HL-60 (cell line): ENCODE data around the gene LAMA2.

ENCODE experiments used
- TF ChIP-seq, protein P1 (sequence below): IDR thresholded peaks from one replicate; pipeline ENCODE4 v1.5.1; 2011; ENCODE audit warnings: low read length, control low read depth, inconsistent platforms; ENCODE audit not compliant: insufficient read depth
- TF ChIP-seq, protein P2 (sequence below): IDR thresholded peaks from 2 replicates; pipeline ENCODE4 v1.6.1; 2012; ENCODE audit warnings: low read depth; ENCODE audit not compliant: insufficient replicate concordance

DNA sequence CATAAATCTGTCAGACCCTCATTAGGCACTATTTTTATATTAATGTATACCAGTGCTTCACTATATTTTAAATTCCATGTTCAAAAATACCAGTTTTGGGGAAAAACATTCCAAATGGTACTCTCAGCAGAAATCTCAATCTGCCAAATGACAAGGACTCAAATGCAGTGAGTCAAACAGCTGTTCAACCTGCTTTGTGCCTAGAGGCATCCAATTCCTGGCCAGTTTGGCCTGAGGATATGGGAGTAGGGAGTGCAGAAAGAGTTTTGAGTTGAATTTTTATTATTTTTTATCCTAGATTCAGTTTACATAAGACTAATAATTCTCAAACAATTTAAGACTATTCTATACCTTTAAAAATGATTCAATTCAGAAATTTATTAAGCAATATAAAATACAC lies 216.8 kb downstream of the LAMA2 start:
- TF ChIP-seq, protein P1, sequence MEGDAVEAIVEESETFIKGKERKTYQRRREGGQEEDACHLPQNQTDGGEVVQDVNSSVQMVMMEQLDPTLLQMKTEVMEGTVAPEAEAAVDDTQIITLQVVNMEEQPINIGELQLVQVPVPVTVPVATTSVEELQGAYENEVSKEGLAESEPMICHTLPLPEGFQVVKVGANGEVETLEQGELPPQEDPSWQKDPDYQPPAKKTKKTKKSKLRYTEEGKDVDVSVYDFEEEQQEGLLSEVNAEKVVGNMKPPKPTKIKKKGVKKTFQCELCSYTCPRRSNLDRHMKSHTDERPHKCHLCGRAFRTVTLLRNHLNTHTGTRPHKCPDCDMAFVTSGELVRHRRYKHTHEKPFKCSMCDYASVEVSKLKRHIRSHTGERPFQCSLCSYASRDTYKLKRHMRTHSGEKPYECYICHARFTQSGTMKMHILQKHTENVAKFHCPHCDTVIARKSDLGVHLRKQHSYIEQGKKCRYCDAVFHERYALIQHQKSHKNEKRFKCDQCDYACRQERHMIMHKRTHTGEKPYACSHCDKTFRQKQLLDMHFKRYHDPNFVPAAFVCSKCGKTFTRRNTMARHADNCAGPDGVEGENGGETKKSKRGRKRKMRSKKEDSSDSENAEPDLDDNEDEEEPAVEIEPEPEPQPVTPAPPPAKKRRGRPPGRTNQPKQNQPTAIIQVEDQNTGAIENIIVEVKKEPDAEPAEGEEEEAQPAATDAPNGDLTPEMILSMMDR: no peak
- TF ChIP-seq, protein P2, sequence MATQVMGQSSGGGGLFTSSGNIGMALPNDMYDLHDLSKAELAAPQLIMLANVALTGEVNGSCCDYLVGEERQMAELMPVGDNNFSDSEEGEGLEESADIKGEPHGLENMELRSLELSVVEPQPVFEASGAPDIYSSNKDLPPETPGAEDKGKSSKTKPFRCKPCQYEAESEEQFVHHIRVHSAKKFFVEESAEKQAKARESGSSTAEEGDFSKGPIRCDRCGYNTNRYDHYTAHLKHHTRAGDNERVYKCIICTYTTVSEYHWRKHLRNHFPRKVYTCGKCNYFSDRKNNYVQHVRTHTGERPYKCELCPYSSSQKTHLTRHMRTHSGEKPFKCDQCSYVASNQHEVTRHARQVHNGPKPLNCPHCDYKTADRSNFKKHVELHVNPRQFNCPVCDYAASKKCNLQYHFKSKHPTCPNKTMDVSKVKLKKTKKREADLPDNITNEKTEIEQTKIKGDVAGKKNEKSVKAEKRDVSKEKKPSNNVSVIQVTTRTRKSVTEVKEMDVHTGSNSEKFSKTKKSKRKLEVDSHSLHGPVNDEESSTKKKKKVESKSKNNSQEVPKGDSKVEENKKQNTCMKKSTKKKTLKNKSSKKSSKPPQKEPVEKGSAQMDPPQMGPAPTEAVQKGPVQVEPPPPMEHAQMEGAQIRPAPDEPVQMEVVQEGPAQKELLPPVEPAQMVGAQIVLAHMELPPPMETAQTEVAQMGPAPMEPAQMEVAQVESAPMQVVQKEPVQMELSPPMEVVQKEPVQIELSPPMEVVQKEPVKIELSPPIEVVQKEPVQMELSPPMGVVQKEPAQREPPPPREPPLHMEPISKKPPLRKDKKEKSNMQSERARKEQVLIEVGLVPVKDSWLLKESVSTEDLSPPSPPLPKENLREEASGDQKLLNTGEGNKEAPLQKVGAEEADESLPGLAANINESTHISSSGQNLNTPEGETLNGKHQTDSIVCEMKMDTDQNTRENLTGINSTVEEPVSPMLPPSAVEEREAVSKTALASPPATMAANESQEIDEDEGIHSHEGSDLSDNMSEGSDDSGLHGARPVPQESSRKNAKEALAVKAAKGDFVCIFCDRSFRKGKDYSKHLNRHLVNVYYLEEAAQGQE: no peak
